DMS53 treated with DMSO at 0.1 percent for 48 hours (cell line): ENCODE results near the gene PHACTR1.

Experiments used
- DNase-seq: peaks from one replicate; lab custom pipeline; 2025; ENCODE audit not compliant: unreplicated experiment; lab: John Stamatoyannopoulos, UW

PHACTR1 gene

GRCh38 chr6:12844284-12845223, 128.0 kb downstream of the PHACTR1 start:
- DNase-seq, result peak; percentile 5

GRCh38 chr6:12845224-12846004, 128.8 kb downstream of the PHACTR1 start:
- no peak for DNase-seq

GRCh38 chr6:12848964-12849808, 132.6 kb downstream of the PHACTR1 start:
- DNase-seq, result no peak

GRCh38 chr6:12849809-12850198, 133.2 kb downstream of the PHACTR1 start:
- DNase-seq, result no peak

GRCh38 chr6:12851123-12851695, 134.6 kb downstream of the PHACTR1 start:
- no peak for DNase-seq

GRCh38 chr6:12861603-12862002, 145.0 kb downstream of the PHACTR1 start:
- DNase-seq, result no peak

- DNase-seq, result no peak
Observed at GRCh38 chr6:12865117-12865516, 148.6 kb downstream of the PHACTR1 start.

- DNase-seq, result no peak
Observed at GRCh38 chr6:12865671-12866181, 149.2 kb downstream of the PHACTR1 start.

- no peak for DNase-seq
Observed at GRCh38 chr6:12866422-12867029, 150.0 kb downstream of the PHACTR1 start.

- no peak for DNase-seq
Observed at GRCh38 chr6:12869816-12870432, 153.4 kb downstream of the PHACTR1 start.

- no peak for DNase-seq
Observed at GRCh38 chr6:12873691-12874090, 157.1 kb downstream of the PHACTR1 start.

GRCh38 chr6:12875051-12875450, 158.5 kb downstream of the PHACTR1 start:
- no peak for DNase-seq

- DNase-seq, result no peak
Observed at GRCh38 chr6:12878741-12879140, 162.2 kb downstream of the PHACTR1 start.

- DNase-seq, result no peak
Observed at GRCh38 chr6:12882761-12883290, 166.3 kb downstream of the PHACTR1 start.

GRCh38 chr6:12884983-12885382, 168.4 kb downstream of the PHACTR1 start:
- no peak for DNase-seq

- no peak for DNase-seq
Observed at GRCh38 chr6:12886961-12887775, 170.6 kb downstream of the PHACTR1 start.

GRCh38 chr6:12890171-12890790, 173.7 kb downstream of the PHACTR1 start:
- no peak for DNase-seq

- DNase-seq, result no peak
Observed at GRCh38 chr6:12891595-12891994, 175.0 kb downstream of the PHACTR1 start.
